ENCODE measurements around the gene ZNF217.

- TF ChIP-seq CTCF (IDR thresholded peaks at IDR 0.05) (no peak), POLR2A (IDR thresholded peaks at IDR 0.05) (no peak)
Observed at GRCh38 chr20:53576195-53576580, 17.5 kb downstream of the ZNF217 start.

Data from body of pancreas (tissue), 4 donors.